Stomach (tissue), 9 donors: ENCODE data around the gene SAMD3. TPM values are rescaled to one million over a fixed set of nuclear protein-coding genes. Genes with fewer than 3 reads are reported as not detected.

Experiments
- DNase-seq, 2 donors: peaks; one replicate each; pipeline versions ENCODE4 v3.0.0 to v3.0.0-alpha.2; 2013 to 2019
- H3K27ac ChIP-seq, 5 donors: fragments of 200-600 bp in 4 of 5; sonication (generic) in 4 of 5; one replicate each; pipeline ENCODE4 v1.5.1; 2013 to 2019; ENCODE audit warnings: mild to moderate bottlenecking in 1 of 5, moderate library complexity in 1 of 5
- H3K27me3 ChIP-seq, 3 donors: fragments of 200-600 bp; sonication (generic); one replicate each; pipeline ENCODE4 v1.5.1; 2017 to 2019; ENCODE audit warnings: mixed run types in 1 of 3
- H3K36me3 ChIP-seq, 4 donors: fragments of 200-600 bp; sonication (generic); 1 replicate in 3 of 4; 2 replicates in 1 of 4; pipeline ENCODE4 v1.5.1; 2016 to 2019
- H3K4me1 ChIP-seq, 4 donors: fragments of 200-600 bp; sonication (generic); one replicate each; pipeline ENCODE4 v1.5.1; 2016 to 2019
- H3K4me3 ChIP-seq, 4 donors: fragments of 200-600 bp; sonication (generic) in 3 of 4; one replicate each; pipeline ENCODE4 v1.5.1; 2016 to 2019; ENCODE audit warnings: mild to moderate bottlenecking in 1 of 4
- H3K9me3 ChIP-seq, 4 donors: fragments of 200-600 bp; sonication (generic); one replicate each; pipeline ENCODE4 v1.5.1; 2016 to 2019
- EP300 ChIP-seq: sonication (generic); formaldehyde crosslinking; IDR thresholded peaks from one replicate; pipeline ENCODE4 v1.6.1; 2017; ENCODE audit warnings: antibody characterized with exemption
- POLR2A ChIP-seq, 4 donors: fragments of 450-650 bp; IDR thresholded peaks; one replicate each; pipeline ENCODE4 v1.6.1; 2016; ENCODE audit warnings: antibody characterized with exemption in 4 of 4, control low read depth in 2 of 4, mild to moderate bottlenecking in 1 of 4, moderate library complexity in 1 of 4
- POLR2AphosphoS5 ChIP-seq, 3 donors: sonication (generic); formaldehyde crosslinking; IDR thresholded peaks; one replicate each; pipeline ENCODE4 v1.6.1; 2016; ENCODE audit warnings: antibody characterized with exemption in 3 of 3
- WGBS, 5 donors: extraction: QIAGEN DNeasy Blood & Tissue Kit in 3 of 5; methylation state at CpG; one replicate each; pipeline versions ENCODE4 v1.1.5 to v1.1.7; 2013 to 2018; 5-methylcytosine and 5-hydroxymethylcytosine counted together
- intact Hi-C: fragments of 100-400 bp; cut with DNase I; formaldehyde crosslinking; loops from one replicate; pipeline ENCODE4 v1.15.1; 2023; ENCODE audit warnings: low total_unique reads
- polyA plus RNA-seq, 3 donors: library from polyadenylated mRNA; stranded (reverse); fragments of 200-250 nt; gene quantifications; one replicate each; pipeline ENCODE4 v1.2.3, GENCODE V29; 2013
- total RNA-seq, 5 donors: library from RNA; depleted of rRNA; stranded (reverse); fragments of >200 nt; gene quantifications; one replicate each; pipeline versions ENCODE4 v1.1.0 to v1.2.3, GENCODE V29; 2014 to 2016
- TF ChIP-seq, protein P1 (sequence below), 7 experiments: fragments of 450-650 bp in 4 of 7; fragments of 200-600 bp in 3 of 7; sonication (generic) in 3 of 7; IDR thresholded peaks; one replicate each; pipeline ENCODE4 v1.5.1; 2016 to 2019; ENCODE audit warnings: antibody characterized with exemption in 7 of 7, control low read depth in 2 of 7, mild to moderate bottlenecking in 1 of 7
- donor health status: healthy with polysubstance abuse.
- donor health status: Bipolar disorder and iron deficiency.
- donor health status: healthy.

SAMD3 gene
- total and polyA plus RNA-seq, 8 donors, result 0.15 to 4.2 (median 1.3) TPM; not detected in 2

- no peaks in the 10 kb centered on the region for H3K9me3 ChIP-seq
- H3K27me3 ChIP-seq, result no peaks in the 10 kb centered on the region
- 81 to 91% (median 86%) methylated on average over 2 of the region's 2 CpGs for WGBS, 5 donors
- DNase-seq, result no peak
- no peaks in the 10 kb centered on the region for H3K4me1 ChIP-seq
- intact Hi-C loops, result no loop called here
- TF ChIP-seq, protein P1, sequence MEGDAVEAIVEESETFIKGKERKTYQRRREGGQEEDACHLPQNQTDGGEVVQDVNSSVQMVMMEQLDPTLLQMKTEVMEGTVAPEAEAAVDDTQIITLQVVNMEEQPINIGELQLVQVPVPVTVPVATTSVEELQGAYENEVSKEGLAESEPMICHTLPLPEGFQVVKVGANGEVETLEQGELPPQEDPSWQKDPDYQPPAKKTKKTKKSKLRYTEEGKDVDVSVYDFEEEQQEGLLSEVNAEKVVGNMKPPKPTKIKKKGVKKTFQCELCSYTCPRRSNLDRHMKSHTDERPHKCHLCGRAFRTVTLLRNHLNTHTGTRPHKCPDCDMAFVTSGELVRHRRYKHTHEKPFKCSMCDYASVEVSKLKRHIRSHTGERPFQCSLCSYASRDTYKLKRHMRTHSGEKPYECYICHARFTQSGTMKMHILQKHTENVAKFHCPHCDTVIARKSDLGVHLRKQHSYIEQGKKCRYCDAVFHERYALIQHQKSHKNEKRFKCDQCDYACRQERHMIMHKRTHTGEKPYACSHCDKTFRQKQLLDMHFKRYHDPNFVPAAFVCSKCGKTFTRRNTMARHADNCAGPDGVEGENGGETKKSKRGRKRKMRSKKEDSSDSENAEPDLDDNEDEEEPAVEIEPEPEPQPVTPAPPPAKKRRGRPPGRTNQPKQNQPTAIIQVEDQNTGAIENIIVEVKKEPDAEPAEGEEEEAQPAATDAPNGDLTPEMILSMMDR (IDR thresholded peaks at IDR 0.05), result no peak
- TF ChIP-seq POLR2A (IDR thresholded peaks at IDR 0.05) (no peak), POLR2AphosphoS5 (IDR thresholded peaks at IDR 0.05) (no peak), EP300 (no peak)
- no peaks in the 10 kb centered on the region for H3K36me3 ChIP-seq
- no peak overlapping the region for H3K4me3 ChIP-seq
- H3K27ac ChIP-seq, result no peak overlapping the region
Measured at GRCh38 chr6:130259557-130259956, 36.8 kb upstream of the SAMD3 start.

DNA sequence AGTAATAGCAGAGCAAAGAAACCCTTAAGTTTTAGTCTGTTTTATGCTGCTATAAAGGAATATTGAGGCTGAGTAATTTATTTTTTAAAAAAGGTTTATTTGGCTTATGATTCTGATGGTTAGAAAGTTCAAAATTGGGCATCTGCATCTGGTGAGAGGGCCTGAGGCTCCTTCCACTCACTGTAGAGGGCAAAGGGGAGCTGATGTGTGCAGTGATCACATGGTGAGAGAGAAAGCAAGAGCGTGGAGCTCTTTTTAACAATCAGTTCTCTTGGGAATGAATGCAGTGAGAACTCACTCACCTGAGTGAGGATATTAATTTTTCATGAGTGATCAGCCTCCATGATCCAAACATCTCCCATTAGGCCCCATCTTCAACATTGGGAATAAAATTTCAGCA lies 36.4 kb upstream of the SAMD3 start:
- WGBS, 5 donors, result 50 to 92% (median 86%) methylated on average over 1 of the region's 1 CpG
- H3K36me3 ChIP-seq, result no peaks in the 10 kb centered on the region
- intact Hi-C loops, result no loop called here
- H3K27me3 ChIP-seq, result no peaks in the 10 kb centered on the region
- H3K4me1 ChIP-seq, result no peaks in the 10 kb centered on the region
- no peak overlapping the region for H3K4me3 ChIP-seq
- no peak for DNase-seq
- no peak for TF ChIP-seq POLR2A (IDR thresholded peaks at IDR 0.05)
- H3K27ac ChIP-seq, result no peak overlapping the region
- H3K9me3 ChIP-seq, result no peaks in the 10 kb centered on the region

GRCh38 chr6:130252527-130253237 lies 29.9 kb upstream of the SAMD3 start:
- intact Hi-C loops, result no loop called here

GRCh38 chr6:130245267-130245666 lies 22.5 kb upstream of the SAMD3 start:
- Histone ChIP-seq H3K4me1 (no peaks in the 10 kb centered on the region), H3K9me3 (no peaks in the 10 kb centered on the region), H3K36me3 (no peaks in the 10 kb centered on the region), H3K4me3 (no peak overlapping the region), H3K27ac (no peak overlapping the region), H3K27me3 (no peaks in the 10 kb centered on the region)
- WGBS, 5 donors, result 81 to 93% (median 89%) methylated on average over 2 of the region's 2 CpGs
- TF ChIP-seq EP300, result no peak
- TF ChIP-seq POLR2AphosphoS5 (IDR thresholded peaks at IDR 0.05), result no peak
- no peak for TF ChIP-seq POLR2A (IDR thresholded peaks at IDR 0.05)
- TF ChIP-seq, protein P1 (IDR thresholded peaks at IDR 0.05), result no peak
- intact Hi-C loops, result no loop called here
- no peak for DNase-seq

More at GRCh38 chr6:130252527-130253237, 29.9 kb upstream of the SAMD3 start:
- Histone ChIP-seq H3K27ac (no peak overlapping the region), H3K4me3 (no peak overlapping the region), H3K27me3 (no peaks in the 10 kb centered on the region), H3K36me3 (no peaks in the 10 kb centered on the region), H3K4me1 (no peaks in the 10 kb centered on the region), H3K9me3 (no peaks in the 10 kb centered on the region)
- no peak for DNase-seq
- WGBS, 5 donors, result 47 to 60% (median 52%) methylated on average over 9 of the region's 9 CpGs
- TF ChIP-seq POLR2AphosphoS5 (IDR thresholded peaks at IDR 0.05), result no peak
- no peak for TF ChIP-seq POLR2A (IDR thresholded peaks at IDR 0.05)
- TF ChIP-seq, protein P1 (IDR thresholded peaks at IDR 0.05), result no peak
- TF ChIP-seq EP300, result no peak

- Histone ChIP-seq H3K9me3 (no peaks in the 10 kb centered on the region), H3K36me3 (no peaks in the 10 kb centered on the region), H3K27me3 (no peaks in the 10 kb centered on the region), H3K4me3 (no peak overlapping the region), H3K27ac (no peak overlapping the region), H3K4me1 (no peaks in the 10 kb centered on the region)
- no peak for DNase-seq
- intact Hi-C loops, result no loop called here
- WGBS, 5 donors, result 82 to 91% (median 88%) methylated on average over 2 of the region's 2 CpGs
- TF ChIP-seq EP300 (no peak), POLR2AphosphoS5 (IDR thresholded peaks at IDR 0.05) (no peak), POLR2A (IDR thresholded peaks at IDR 0.05) (no peak)
- TF ChIP-seq, protein P1 (IDR thresholded peaks at IDR 0.05), result no peak
Measured at GRCh38 chr6:130244728-130245127, 22.0 kb upstream of the SAMD3 start.
